ENCODE results near the gene LPAR1. TPM values are rescaled to one million over a fixed set of nuclear protein-coding genes. Genes with fewer than 3 reads are reported as not detected.

Gene LPAR1
- total RNA-seq, 1 experiment from 2014 or later: 28.3 TPM

- POLR2A ChIA-PET (ENCODE audit: low non-redundant PET): no interaction called here
Measured at GRCh38 chr9:110850401-110851135, 187.7 kb downstream of the LPAR1 start.

DNA sequence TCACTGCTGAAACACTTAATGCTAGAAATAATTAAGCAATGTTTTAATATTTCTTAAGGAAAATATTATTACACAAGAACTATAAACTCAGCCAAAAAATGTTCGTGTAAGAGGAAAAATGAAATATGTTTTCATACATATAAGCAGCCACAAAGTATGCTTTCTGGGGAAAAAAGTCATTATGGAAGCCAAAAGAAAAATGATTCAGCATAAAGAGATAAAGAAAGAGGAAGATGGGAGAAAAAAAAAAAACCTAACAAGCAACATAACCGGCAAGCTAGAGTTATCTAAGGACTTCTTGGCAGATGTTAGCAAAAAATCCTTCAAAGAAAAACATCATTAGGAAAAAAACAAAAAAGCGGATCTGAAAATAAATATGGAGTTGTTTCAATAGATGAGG is 190.6 kb downstream of the LPAR1 start:
- intact Hi-C loops (cut with micrococcal nuclease; ENCODE audit: unreplicated experiment): no loop called here
- BruUV-seq (replicated peaks): no TSS peak
- CTCF ChIA-PET: no interaction called here

More at GRCh38 chr9:110850401-110851135, 187.7 kb downstream of the LPAR1 start:
- TF ChIP-seq, protein P1, sequence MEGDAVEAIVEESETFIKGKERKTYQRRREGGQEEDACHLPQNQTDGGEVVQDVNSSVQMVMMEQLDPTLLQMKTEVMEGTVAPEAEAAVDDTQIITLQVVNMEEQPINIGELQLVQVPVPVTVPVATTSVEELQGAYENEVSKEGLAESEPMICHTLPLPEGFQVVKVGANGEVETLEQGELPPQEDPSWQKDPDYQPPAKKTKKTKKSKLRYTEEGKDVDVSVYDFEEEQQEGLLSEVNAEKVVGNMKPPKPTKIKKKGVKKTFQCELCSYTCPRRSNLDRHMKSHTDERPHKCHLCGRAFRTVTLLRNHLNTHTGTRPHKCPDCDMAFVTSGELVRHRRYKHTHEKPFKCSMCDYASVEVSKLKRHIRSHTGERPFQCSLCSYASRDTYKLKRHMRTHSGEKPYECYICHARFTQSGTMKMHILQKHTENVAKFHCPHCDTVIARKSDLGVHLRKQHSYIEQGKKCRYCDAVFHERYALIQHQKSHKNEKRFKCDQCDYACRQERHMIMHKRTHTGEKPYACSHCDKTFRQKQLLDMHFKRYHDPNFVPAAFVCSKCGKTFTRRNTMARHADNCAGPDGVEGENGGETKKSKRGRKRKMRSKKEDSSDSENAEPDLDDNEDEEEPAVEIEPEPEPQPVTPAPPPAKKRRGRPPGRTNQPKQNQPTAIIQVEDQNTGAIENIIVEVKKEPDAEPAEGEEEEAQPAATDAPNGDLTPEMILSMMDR (conservative IDR thresholded peaks at IDR 0.05; ENCODE audit: low read depth, low read length): no peak
- intact Hi-C loops (cut with micrococcal nuclease; ENCODE audit: unreplicated experiment): no loop called here
- no TSS peak for BruUV-seq (replicated peaks)
- Histone ChIP-seq H3K4me1 (ENCODE audit: insufficient read depth, low read length, poor library complexity, severe bottlenecking) (no peaks in the 10 kb centered on the region), H3K4me3 (ENCODE audit: low read depth, low read length, poor library complexity, severe bottlenecking) (no peak overlapping the region), H3K27me3 (replicated peaks; ENCODE audit: insufficient read depth, low read depth, low read length, poor library complexity) (no peaks in the 10 kb centered on the region), H3K36me3 (ENCODE audit: insufficient read depth, low read length, poor library complexity, severe bottlenecking) (no peaks in the 10 kb centered on the region), H3K27ac (ENCODE audit: low read depth, low read length, poor library complexity, severe bottlenecking) (no peak overlapping the region), H3K9me3 (ENCODE audit: low read depth, low read length, poor library complexity, severe bottlenecking) (no peaks in the 10 kb centered on the region)
- DNase-seq (ENCODE audit: low spot score): peak; percentile 7
- CTCF ChIA-PET: no interaction called here

DNA sequence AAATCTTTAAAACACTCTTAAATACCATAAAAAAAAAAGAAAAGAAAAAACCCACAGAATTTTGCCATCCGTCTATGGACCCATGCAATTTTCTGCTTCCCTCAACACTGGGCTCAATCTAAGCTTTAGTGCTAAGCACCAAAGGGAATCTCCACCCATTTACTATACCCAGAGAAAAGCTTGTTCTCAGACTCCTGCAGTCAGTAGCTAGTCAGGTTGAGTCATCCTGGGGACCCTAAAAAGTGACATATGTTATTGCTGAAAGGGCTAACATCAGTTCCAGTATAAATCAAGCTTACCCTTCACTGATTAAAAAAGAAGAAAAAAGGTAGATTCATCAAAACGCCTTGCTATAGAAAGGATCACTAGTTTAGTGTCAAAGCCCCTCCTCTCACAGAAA is 192.1 kb downstream of the LPAR1 start:
- no peaks in the 10 kb centered on the region for H3K9me3 ChIP-seq (ENCODE audit: low read depth, low read length, poor library complexity, severe bottlenecking)
- no peaks in the 10 kb centered on the region for H3K36me3 ChIP-seq (ENCODE audit: insufficient read depth, low read length, poor library complexity, severe bottlenecking)
- no TSS peak for BruUV-seq (replicated peaks)
- no peaks in the 10 kb centered on the region for H3K4me1 ChIP-seq (ENCODE audit: insufficient read depth, low read length, poor library complexity, severe bottlenecking)
- DNase-seq (ENCODE audit: low spot score): no peak
- intact Hi-C loops (cut with micrococcal nuclease; ENCODE audit: unreplicated experiment): no loop called here
- no peak for TF ChIP-seq EZH2 (IDR thresholded peaks at IDR 0.05; ENCODE audit: borderline replicate concordance, low read depth, low read length, poor library complexity, severe bottlenecking)
- no peak overlapping the region for H3K4me3 ChIP-seq (ENCODE audit: low read depth, low read length, poor library complexity, severe bottlenecking)
- ChIA-PET POLR2A (ENCODE audit: low non-redundant PET) (no interaction called here), CTCF (no interaction called here)
- H3K27ac ChIP-seq (ENCODE audit: low read depth, low read length, poor library complexity, severe bottlenecking): no peak overlapping the region
- no peaks in the 10 kb centered on the region for H3K27me3 ChIP-seq (replicated peaks; ENCODE audit: insufficient read depth, low read depth, low read length, poor library complexity)

More for the DNA sequence above, 190.6 kb downstream of the LPAR1 start:
- POLR2A ChIA-PET (ENCODE audit: low non-redundant PET): no interaction called here
- no peaks in the 10 kb centered on the region for H3K9me3 ChIP-seq (ENCODE audit: low read depth, low read length, poor library complexity, severe bottlenecking)
- H3K27me3 ChIP-seq (replicated peaks; ENCODE audit: insufficient read depth, low read depth, low read length, poor library complexity): no peaks in the 10 kb centered on the region
- H3K27ac ChIP-seq (ENCODE audit: low read depth, low read length, poor library complexity, severe bottlenecking): no peak overlapping the region
- no peak for TF ChIP-seq EZH2 (IDR thresholded peaks at IDR 0.05; ENCODE audit: borderline replicate concordance, low read depth, low read length, poor library complexity, severe bottlenecking)
- TF ChIP-seq, protein P1 (conservative IDR thresholded peaks at IDR 0.05; ENCODE audit: low read depth, low read length): no peak
- no peaks in the 10 kb centered on the region for H3K4me1 ChIP-seq (ENCODE audit: insufficient read depth, low read length, poor library complexity, severe bottlenecking)
- H3K4me3 ChIP-seq (ENCODE audit: low read depth, low read length, poor library complexity, severe bottlenecking): no peak overlapping the region
- DNase-seq (ENCODE audit: low spot score): no peak
- H3K36me3 ChIP-seq (ENCODE audit: insufficient read depth, low read length, poor library complexity, severe bottlenecking): no peaks in the 10 kb centered on the region

DNA sequence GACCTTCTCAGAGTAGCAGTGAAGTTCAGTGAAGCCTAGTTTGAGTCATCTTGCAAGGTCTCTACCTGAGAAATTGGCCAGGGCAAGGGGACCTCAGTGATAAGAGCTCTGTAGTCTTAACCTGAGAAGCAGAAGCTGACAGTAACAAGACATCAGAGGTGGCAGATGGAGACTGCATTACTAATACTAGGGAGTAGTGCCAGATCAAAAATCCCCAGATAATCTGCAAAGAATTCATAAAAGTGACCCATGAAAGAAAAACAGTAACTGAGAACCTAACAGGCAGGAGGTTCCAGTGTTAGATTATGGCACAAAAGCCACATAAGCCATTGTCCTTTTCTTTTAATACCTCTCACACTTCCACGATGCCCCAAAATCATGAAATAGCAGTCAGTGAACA is 194.1 kb downstream of the LPAR1 start:
- no TSS peak for BruUV-seq (replicated peaks)
- Histone ChIP-seq H3K4me1 (ENCODE audit: insufficient read depth, low read length, poor library complexity, severe bottlenecking) (no peaks in the 10 kb centered on the region), H3K9me3 (ENCODE audit: low read depth, low read length, poor library complexity, severe bottlenecking) (no peaks in the 10 kb centered on the region), H3K36me3 (ENCODE audit: insufficient read depth, low read length, poor library complexity, severe bottlenecking) (no peaks in the 10 kb centered on the region), H3K27me3 (replicated peaks; ENCODE audit: insufficient read depth, low read depth, low read length, poor library complexity) (no peaks in the 10 kb centered on the region), H3K4me3 (ENCODE audit: low read depth, low read length, poor library complexity, severe bottlenecking) (no peak overlapping the region), H3K27ac (ENCODE audit: low read depth, low read length, poor library complexity, severe bottlenecking) (no peak overlapping the region)
- ChIA-PET CTCF (no interaction called here), POLR2A (ENCODE audit: low non-redundant PET) (no interaction called here)
- no peak for TF ChIP-seq EZH2 (IDR thresholded peaks at IDR 0.05; ENCODE audit: borderline replicate concordance, low read depth, low read length, poor library complexity, severe bottlenecking)
- TF ChIP-seq, protein P1 (conservative IDR thresholded peaks at IDR 0.05; ENCODE audit: low read depth, low read length): no peak
- intact Hi-C loops (cut with micrococcal nuclease; ENCODE audit: unreplicated experiment): no loop called here
- DNase-seq (ENCODE audit: low spot score): no peak

Data from A673 (cell line).